Measurements from ENCODE around the gene WNK2. TPM values are rescaled to one million over a fixed set of nuclear protein-coding genes. Genes with fewer than 3 reads are reported as not detected.

WNK2 gene
- total RNA-seq, 4 donors from 2014 or later: 155 to 577 (median 259) TPM

GRCh38 chr9:93206576-93207155, 22.7 kb downstream of the WNK2 start:
- peak in 1 of 3 donors; percentile 48 for DNase-seq
- Histone ChIP-seq H3K27me3 (no peaks in the 10 kb centered on the region), H3K9me3 (no peaks in the 10 kb centered on the region), H3K36me3 (no peaks in the 10 kb centered on the region), H3K4me1 (peaks cover 0 to 81% (median 9%) of the 10 kb centered on the region in 4 donors), H3K27ac (peak overlapping the region in 3 of 4 donors; percentile 42 to 99 (median 94)), H3K4me3 (no peak overlapping the region)
- TF ChIP-seq POLR2A (IDR thresholded peaks at IDR 0.05) (no peak), CTCF (IDR thresholded peaks at IDR 0.05) (no peak)

GRCh38 chr9:93207326-93207814, 23.4 kb downstream of the WNK2 start:
- no peaks in the 10 kb centered on the region for H3K36me3 ChIP-seq
- H3K4me3 ChIP-seq: no peak overlapping the region
- peaks cover 0 to 73% (median 9%) of the 10 kb centered on the region in 4 donors for H3K4me1 ChIP-seq
- no peaks in the 10 kb centered on the region for H3K9me3 ChIP-seq
- TF ChIP-seq CTCF (IDR thresholded peaks at IDR 0.05) (no peak), POLR2A (IDR thresholded peaks at IDR 0.05) (no peak)
- H3K27me3 ChIP-seq: no peaks in the 10 kb centered on the region
- peak overlapping the region in 3 of 4 donors; percentile 42 to 99 (median 94) for H3K27ac ChIP-seq
- peak in 1 of 3 donors; percentile 64 for DNase-seq

GRCh38 chr9:93207860-93208734, 24.2 kb downstream of the WNK2 start:
- DNase-seq: no peak
- Histone ChIP-seq H3K4me3 (no peak overlapping the region), H3K27me3 (no peaks in the 10 kb centered on the region), H3K9me3 (no peaks in the 10 kb centered on the region), H3K4me1 (peaks cover 0 to 66% (median 8%) of the 10 kb centered on the region in 4 donors), H3K36me3 (no peaks in the 10 kb centered on the region), H3K27ac (peak overlapping the region in 3 of 4 donors; percentile 42 to 99 (median 94))
- no peak for TF ChIP-seq CTCF (IDR thresholded peaks at IDR 0.05)
- TF ChIP-seq POLR2A (IDR thresholded peaks at IDR 0.05): no peak

- Histone ChIP-seq H3K9me3 (no peaks in the 10 kb centered on the region), H3K36me3 (no peaks in the 10 kb centered on the region), H3K4me3 (peak overlapping the region in 1 of 4 donors; percentile 14), H3K27me3 (no peaks in the 10 kb centered on the region), H3K4me1 (peaks cover 0 to 60% (median 8%) of the 10 kb centered on the region in 4 donors), H3K27ac (peak overlapping the region in 3 of 4 donors; percentile 80 to 99 (median 94))
- TF ChIP-seq POLR2A (IDR thresholded peaks at IDR 0.05): peak in 1 of 2 donors; percentile 74
- peak in 1 of 6 experiments; percentile 26 for TF ChIP-seq CTCF (IDR thresholded peaks at IDR 0.05)
- DNase-seq: peak in 2 of 3 donors; percentile 91 to 94
Measured at GRCh38 chr9:93209097-93209496, 25.2 kb downstream of the WNK2 start.

- Histone ChIP-seq H3K36me3 (no peaks in the 10 kb centered on the region), H3K27ac (peak overlapping the region in 3 of 4 donors; percentile 80 to 99 (median 94)), H3K27me3 (no peaks in the 10 kb centered on the region), H3K4me3 (peak overlapping the region in 1 of 4 donors; percentile 14), H3K9me3 (no peaks in the 10 kb centered on the region), H3K4me1 (peaks cover 0 to 53% (median 8%) of the 10 kb centered on the region in 4 donors)
- peak in 1 of 3 donors; percentile 49 for DNase-seq
- TF ChIP-seq POLR2A (IDR thresholded peaks at IDR 0.05) (no peak), CTCF (IDR thresholded peaks at IDR 0.05) (no peak)
Measured at GRCh38 chr9:93209576-93210323, 25.8 kb downstream of the WNK2 start.
